Muscle layer of duodenum (tissue), 2 donors: ENCODE measurements around the gene LDB2.

Experiments
- H3K27ac ChIP-seq: one replicate; pipeline ENCODE4 v1.7.0; 2013; ENCODE audit warnings: mild to moderate bottlenecking, low read length
- H3K27me3 ChIP-seq: one replicate; pipeline ENCODE4 v1.7.0; 2013; ENCODE audit warnings: low read depth, mild to moderate bottlenecking, control low read depth, low read length
- H3K36me3 ChIP-seq, 2 donors: one replicate each; pipeline ENCODE4 v1.7.0; 2013; ENCODE audit warnings: low read length in 2 of 2, control low read depth in 1 of 2, mild to moderate bottlenecking in 1 of 2; ENCODE audit not compliant: insufficient read depth in 2 of 2, control insufficient read depth in 1 of 2
- H3K4me1 ChIP-seq, 2 donors: one replicate each; pipeline ENCODE4 v1.7.0; 2013; ENCODE audit warnings: low read length in 2 of 2, mild to moderate bottlenecking in 2 of 2, control low read depth in 1 of 2, moderate library complexity in 1 of 2; ENCODE audit not compliant: insufficient read depth in 2 of 2, control insufficient read depth in 1 of 2
- H3K4me3 ChIP-seq, 2 donors: one replicate each; pipeline ENCODE4 v1.7.0; 2013; ENCODE audit warnings: low read length in 2 of 2, low read depth in 1 of 2, mild to moderate bottlenecking in 1 of 2
- H3K9me3 ChIP-seq, 2 donors: one replicate each; pipeline ENCODE4 v1.7.0; 2013; ENCODE audit warnings: low read length in 2 of 2, control low read depth in 1 of 2, mild to moderate bottlenecking in 1 of 2; ENCODE audit not compliant: control insufficient read depth in 1 of 2
- donor health status: healthy.

LDB2 gene

GRCh38 chr4:16583764-16584163 lies 314.7 kb downstream of the LDB2 start:
- Histone ChIP-seq H3K27me3 (no peaks in the 10 kb centered on the region), H3K27ac (no peak overlapping the region), H3K36me3 (no peaks in the 10 kb centered on the region), H3K4me3 (no peak overlapping the region), H3K4me1 (no peaks in the 10 kb centered on the region), H3K9me3 (no peaks in the 10 kb centered on the region)

GRCh38 chr4:16582526-16582925 lies 315.9 kb downstream of the LDB2 start:
- Histone ChIP-seq H3K27me3 (no peaks in the 10 kb centered on the region), H3K9me3 (no peaks in the 10 kb centered on the region), H3K4me1 (no peaks in the 10 kb centered on the region), H3K27ac (no peak overlapping the region), H3K36me3 (no peaks in the 10 kb centered on the region), H3K4me3 (no peak overlapping the region)

DNA sequence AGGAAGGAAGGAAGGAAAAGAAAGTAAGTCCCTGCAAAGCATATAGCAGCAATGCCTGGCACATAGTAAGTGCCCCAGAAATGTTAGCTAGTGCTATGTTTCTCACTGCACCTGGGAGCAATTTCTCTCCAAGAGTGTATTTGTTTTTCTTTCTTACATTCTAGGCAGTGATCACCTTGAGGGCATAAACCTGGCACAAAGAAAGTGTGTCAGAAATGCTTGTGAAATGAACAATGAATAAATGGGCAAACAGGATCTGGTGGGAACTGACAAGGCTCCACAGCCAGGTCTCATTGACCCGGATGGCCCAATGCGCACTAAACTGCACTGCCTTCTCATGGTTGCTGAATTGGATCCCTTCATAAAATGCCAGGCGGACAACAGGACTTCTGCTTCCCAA lies 316.4 kb downstream of the LDB2 start:
- no peaks in the 10 kb centered on the region for H3K4me1 ChIP-seq
- no peak overlapping the region for H3K4me3 ChIP-seq
- H3K9me3 ChIP-seq, result no peaks in the 10 kb centered on the region
- no peak overlapping the region for H3K27ac ChIP-seq
- H3K36me3 ChIP-seq, result no peaks in the 10 kb centered on the region
- no peaks in the 10 kb centered on the region for H3K27me3 ChIP-seq

DNA sequence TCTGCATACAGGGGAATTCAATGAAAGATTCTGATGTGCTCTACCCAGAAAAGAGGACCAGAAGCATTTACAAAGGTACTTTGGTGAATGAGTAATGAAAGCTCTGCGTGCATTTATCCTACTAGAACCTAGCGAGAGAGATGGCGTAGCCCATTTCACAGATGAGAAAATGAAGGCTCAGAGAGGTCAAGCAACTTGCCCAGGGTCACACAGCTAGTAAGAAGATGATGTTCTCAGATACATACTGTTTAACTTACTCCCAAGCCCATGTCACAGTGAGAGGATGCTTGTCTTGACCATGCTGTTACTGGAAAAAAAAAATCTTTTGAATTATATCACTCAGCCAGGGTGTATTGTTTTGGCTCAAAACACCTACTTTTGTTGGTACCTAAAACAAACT lies 317.3 kb downstream of the LDB2 start:
- no peaks in the 10 kb centered on the region for H3K4me1 ChIP-seq
- H3K27me3 ChIP-seq, result no peaks in the 10 kb centered on the region
- H3K9me3 ChIP-seq, result no peaks in the 10 kb centered on the region
- H3K4me3 ChIP-seq, result no peak overlapping the region
- no peak overlapping the region for H3K27ac ChIP-seq
- no peaks in the 10 kb centered on the region for H3K36me3 ChIP-seq

- no peak overlapping the region for H3K27ac ChIP-seq
- H3K4me1 ChIP-seq, result no peaks in the 10 kb centered on the region
- H3K9me3 ChIP-seq, result no peaks in the 10 kb centered on the region
- no peaks in the 10 kb centered on the region for H3K27me3 ChIP-seq
- H3K4me3 ChIP-seq, result no peak overlapping the region
- no peaks in the 10 kb centered on the region for H3K36me3 ChIP-seq
These were observed 317.9 kb downstream of the LDB2 start for GRCh38 chr4:16580514-16580913.

- Histone ChIP-seq H3K36me3 (no peaks in the 10 kb centered on the region), H3K27ac (no peak overlapping the region), H3K27me3 (no peaks in the 10 kb centered on the region), H3K4me3 (no peak overlapping the region), H3K4me1 (no peaks in the 10 kb centered on the region), H3K9me3 (no peaks in the 10 kb centered on the region)
These were observed 318.6 kb downstream of the LDB2 start for GRCh38 chr4:16579866-16580265.

GRCh38 chr4:16577177-16577576 lies 321.3 kb downstream of the LDB2 start:
- no peaks in the 10 kb centered on the region for H3K9me3 ChIP-seq
- H3K36me3 ChIP-seq, result no peaks in the 10 kb centered on the region
- H3K4me3 ChIP-seq, result no peak overlapping the region
- no peaks in the 10 kb centered on the region for H3K27me3 ChIP-seq
- H3K27ac ChIP-seq, result no peak overlapping the region
- no peaks in the 10 kb centered on the region for H3K4me1 ChIP-seq

- no peak overlapping the region for H3K27ac ChIP-seq
- H3K9me3 ChIP-seq, result no peaks in the 10 kb centered on the region
- no peaks in the 10 kb centered on the region for H3K36me3 ChIP-seq
- no peaks in the 10 kb centered on the region for H3K27me3 ChIP-seq
- no peaks in the 10 kb centered on the region for H3K4me1 ChIP-seq
- H3K4me3 ChIP-seq, result no peak overlapping the region
These were observed 323.5 kb downstream of the LDB2 start for GRCh38 chr4:16574981-16575380.

GRCh38 chr4:16573739-16574138 lies 324.7 kb downstream of the LDB2 start:
- Histone ChIP-seq H3K27ac (no peak overlapping the region), H3K4me1 (no peaks in the 10 kb centered on the region), H3K4me3 (no peak overlapping the region), H3K27me3 (no peaks in the 10 kb centered on the region), H3K9me3 (no peaks in the 10 kb centered on the region), H3K36me3 (no peaks in the 10 kb centered on the region)

DNA sequence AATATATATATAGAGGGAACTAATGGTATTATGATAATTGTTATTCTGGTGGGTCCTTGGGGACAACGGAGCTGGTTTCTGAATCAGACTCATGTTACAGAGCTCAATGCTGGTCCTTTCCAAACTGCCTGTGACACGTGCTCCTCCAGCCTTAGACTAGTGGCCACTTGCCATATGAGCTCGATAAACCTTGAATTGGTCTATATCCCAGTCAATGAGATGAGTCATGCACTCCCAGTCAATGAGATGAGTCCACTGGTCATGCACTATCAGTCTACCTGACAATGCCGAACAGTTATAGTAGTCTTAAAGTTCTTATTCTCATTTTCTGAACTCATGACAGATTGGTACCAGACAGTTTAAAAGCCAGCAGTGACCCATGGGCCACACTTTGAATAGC lies 325.2 kb downstream of the LDB2 start:
- H3K27ac ChIP-seq, result no peak overlapping the region
- no peaks in the 10 kb centered on the region for H3K4me1 ChIP-seq
- no peaks in the 10 kb centered on the region for H3K9me3 ChIP-seq
- no peaks in the 10 kb centered on the region for H3K36me3 ChIP-seq
- H3K27me3 ChIP-seq, result no peaks in the 10 kb centered on the region
- H3K4me3 ChIP-seq, result no peak overlapping the region

DNA sequence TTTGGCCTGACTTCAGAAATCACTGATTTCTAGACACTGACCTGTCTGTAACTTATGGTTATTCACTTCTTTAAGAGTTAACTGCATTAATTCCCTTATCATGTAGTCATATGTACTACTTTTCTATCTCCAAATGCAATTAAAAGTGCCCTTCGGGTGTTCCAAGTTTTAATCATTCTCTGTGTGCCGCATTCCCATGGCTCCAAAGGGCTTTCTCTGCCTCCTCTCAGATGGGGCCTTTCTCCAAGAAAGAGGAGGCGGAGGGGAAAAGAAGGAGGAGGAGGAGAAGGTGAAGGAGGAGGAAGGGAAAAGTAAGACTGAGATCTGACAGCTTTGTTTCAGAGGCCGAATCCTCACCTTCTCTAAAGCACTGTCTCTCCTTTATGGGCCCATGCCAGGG lies 325.8 kb downstream of the LDB2 start:
- no peaks in the 10 kb centered on the region for H3K36me3 ChIP-seq
- no peak overlapping the region for H3K27ac ChIP-seq
- no peaks in the 10 kb centered on the region for H3K4me1 ChIP-seq
- no peaks in the 10 kb centered on the region for H3K27me3 ChIP-seq
- no peak overlapping the region for H3K4me3 ChIP-seq
- no peaks in the 10 kb centered on the region for H3K9me3 ChIP-seq

DNA sequence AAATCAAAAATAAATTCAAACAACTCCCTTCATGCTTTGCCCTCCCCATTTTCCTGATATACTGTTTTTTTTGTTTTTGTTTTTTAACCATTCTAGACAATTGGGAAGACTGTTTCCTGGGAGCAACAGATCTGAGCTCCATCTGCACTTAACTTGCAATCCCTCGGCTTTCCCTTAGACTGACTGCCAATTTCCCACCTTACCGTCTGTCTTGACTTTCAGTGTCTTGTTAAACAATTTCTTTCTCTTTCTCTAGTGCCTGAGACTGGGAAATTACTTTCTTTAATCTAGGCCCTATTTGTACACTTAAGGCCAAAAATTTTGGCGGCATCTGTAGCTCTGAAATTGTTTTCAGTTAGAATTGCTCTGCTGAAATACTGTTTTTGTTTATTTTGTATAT lies 326.3 kb downstream of the LDB2 start:
- Histone ChIP-seq H3K4me3 (no peak overlapping the region), H3K36me3 (no peaks in the 10 kb centered on the region), H3K4me1 (no peaks in the 10 kb centered on the region), H3K27me3 (no peaks in the 10 kb centered on the region), H3K9me3 (no peaks in the 10 kb centered on the region), H3K27ac (no peak overlapping the region)
